H9 (cell line): ENCODE data around the gene CTNNBL1. TPM values are rescaled to one million over a fixed set of nuclear protein-coding genes. Genes with fewer than 3 reads are reported as not detected.

Experiments
- DNase-seq: peaks from one replicate; pipeline ENCODE4 v3.0.0-alpha.2; 2017
- H2AFZ ChIP-seq: one replicate; pipeline ENCODE4 v1.6.1; 2013; ENCODE audit warnings: mild to moderate bottlenecking, low read length, control low read depth, moderate library complexity
- H2AK5ac ChIP-seq: 2 replicates; pipeline ENCODE4 v1.6.1; 2013; ENCODE audit warnings: low read length, control low read depth, mixed read lengths; ENCODE audit not compliant: insufficient read length
- H2BK120ac ChIP-seq: one replicate; pipeline ENCODE4 v1.6.1; 2013; ENCODE audit warnings: low read depth, mild to moderate bottlenecking, low read length, control low read depth, inconsistent platforms; ENCODE audit not compliant: poor library complexity, severe bottlenecking
- H2BK12ac ChIP-seq: 2 replicates; pipeline ENCODE4 v1.6.1; 2013; ENCODE audit warnings: low read length, control low read depth, mixed read lengths, low read depth; ENCODE audit not compliant: insufficient read length
- H2BK15ac ChIP-seq: 2 replicates; pipeline ENCODE4 v1.6.1; 2013; ENCODE audit warnings: low read depth, low read length, control low read depth
- H2BK20ac ChIP-seq: one replicate; pipeline ENCODE4 v1.6.1; 2013; ENCODE audit warnings: low read depth, mild to moderate bottlenecking, low read length, control low read depth, inconsistent platforms; ENCODE audit not compliant: poor library complexity, severe bottlenecking
- H2BK5ac ChIP-seq: 2 replicates; pipeline ENCODE4 v1.6.1; 2013; ENCODE audit warnings: low read length, control low read depth, mixed read lengths; ENCODE audit not compliant: insufficient read length
- H3K14ac ChIP-seq: 2 replicates; pipeline ENCODE4 v1.6.1; 2013; ENCODE audit warnings: low read length, control low read depth; ENCODE audit not compliant: insufficient read depth
- H3K18ac ChIP-seq: 2 replicates; pipeline ENCODE4 v1.6.1; 2013; ENCODE audit warnings: low read depth, mild to moderate bottlenecking, mixed read lengths, low read length, control low read depth; ENCODE audit not compliant: insufficient read length
- H3K23ac ChIP-seq: 2 replicates; pipeline ENCODE4 v1.6.1; 2013; ENCODE audit warnings: low read length, control low read depth, mixed read lengths, low read depth; ENCODE audit not compliant: insufficient read length
- H3K23me2 ChIP-seq: 2 replicates; pipeline ENCODE4 v1.6.1; 2013; ENCODE audit warnings: low read depth, mild to moderate bottlenecking, mixed read lengths, low read length, control low read depth; ENCODE audit not compliant: insufficient read length, poor library complexity, severe bottlenecking
- H3K27ac ChIP-seq: 2 replicates; pipeline ENCODE4 v1.5.1; 2013; ENCODE audit warnings: low read length, control low read depth, mixed read lengths, low read depth; ENCODE audit not compliant: insufficient read length
- H3K27me3 ChIP-seq: 2 replicates; pipeline ENCODE4 v1.6.1; 2013; ENCODE audit warnings: low read length, control low read depth, inconsistent platforms; ENCODE audit not compliant: insufficient read depth
- H3K4ac ChIP-seq: 2 replicates; pipeline ENCODE4 v1.6.1; 2013; ENCODE audit warnings: low read depth, mild to moderate bottlenecking, control low read depth, inconsistent platforms, low read length, moderate library complexity
- H3K4me1 ChIP-seq: 2 replicates; pipeline ENCODE4 v1.6.1; 2013; ENCODE audit warnings: low read length, control low read depth, inconsistent platforms; ENCODE audit not compliant: insufficient read depth
- H3K4me2 ChIP-seq: 2 replicates; pipeline ENCODE4 v1.6.1; 2013; ENCODE audit warnings: low read length, control low read depth, mixed read lengths; ENCODE audit not compliant: insufficient read length, insufficient read depth
- H3K56ac ChIP-seq: 2 replicates; pipeline ENCODE4 v1.6.1; 2013; ENCODE audit warnings: low read depth, mild to moderate bottlenecking, mixed read lengths, low read length, control low read depth; ENCODE audit not compliant: insufficient read length
- H3K79me1 ChIP-seq: 2 replicates; pipeline ENCODE4 v1.6.1; 2013; ENCODE audit warnings: low read depth, mild to moderate bottlenecking, moderate library complexity, low read length, control low read depth, inconsistent platforms; ENCODE audit not compliant: insufficient read depth, poor library complexity, severe bottlenecking
- H3K79me2 ChIP-seq: 2 replicates; pipeline ENCODE4 v1.6.1; 2013; ENCODE audit warnings: low read length, control low read depth, inconsistent platforms; ENCODE audit not compliant: insufficient read depth
- H3K9ac ChIP-seq: 2 replicates; pipeline ENCODE4 v1.6.1; 2013; ENCODE audit warnings: low read length, control low read depth, mixed read lengths; ENCODE audit not compliant: insufficient read length; ENCODE audit errors: extremely low read depth
- H3K9me3 ChIP-seq: one replicate; pipeline ENCODE4 v1.6.1; 2013; ENCODE audit warnings: low read depth, low read length, inconsistent platforms; ENCODE audit not compliant: control insufficient read depth
- H3T11ph ChIP-seq: one replicate; pipeline ENCODE4 v1.6.1; 2013; ENCODE audit warnings: mild to moderate bottlenecking, low read length, control low read depth, inconsistent platforms
- H4K20me1 ChIP-seq: one replicate; pipeline ENCODE4 v1.6.1; 2013; ENCODE audit not compliant: control insufficient read depth, insufficient read length, insufficient read depth
- H4K5ac ChIP-seq: 2 replicates; pipeline ENCODE4 v1.6.1; 2013; ENCODE audit warnings: low read depth, mild to moderate bottlenecking, mixed read lengths, low read length, control low read depth; ENCODE audit not compliant: insufficient read length
- H4K8ac ChIP-seq: replicated peaks from 2 replicates; pipeline ENCODE4 v1.6.1; 2013; ENCODE audit warnings: low read length, control low read depth, mixed read lengths, low read depth; ENCODE audit not compliant: insufficient read length
- H4K91ac ChIP-seq: 2 replicates; pipeline ENCODE4 v1.6.1; 2013; ENCODE audit warnings: low read depth, mild to moderate bottlenecking, moderate library complexity, mixed read lengths, low read length, control low read depth; ENCODE audit not compliant: insufficient read length
- H3K27ac Mint-ChIP-seq, 3 experiments: 2 replicates in 2 of 3; 3 replicates in 1 of 3; pipeline ENCODE4 v1.8.0; 2020 to 2021; ENCODE audit warnings: mixed read lengths in 3 of 3, mild to moderate bottlenecking in 1 of 3, moderate library complexity in 1 of 3
- H3K27me3 Mint-ChIP-seq: 2 replicates; pipeline ENCODE4 v1.8.0; 2021; ENCODE audit warnings: low read depth, mild to moderate bottlenecking, moderate library complexity, mixed read lengths
- H3K36me3 Mint-ChIP-seq, 3 experiments: 2 replicates in 2 of 3; 3 replicates in 1 of 3; pipeline ENCODE4 v1.8.0; 2020 to 2021; ENCODE audit warnings: low read depth in 3 of 3, mixed read lengths in 3 of 3; ENCODE audit not compliant: insufficient read depth in 1 of 3
- H3K4me1 Mint-ChIP-seq, 2 experiments: 2 replicates each; pipeline ENCODE4 v1.8.0; 2020; ENCODE audit warnings: mixed read lengths in 2 of 2
- H3K4me3 Mint-ChIP-seq, 2 experiments: 2 replicates in 1 of 2; 3 replicates in 1 of 2; pipeline ENCODE4 v1.8.0; 2020 to 2021; ENCODE audit warnings: mild to moderate bottlenecking in 2 of 2, mixed read lengths in 2 of 2, moderate library complexity in 1 of 2
- H3K9me3 Mint-ChIP-seq, 2 experiments: 2 replicates in 1 of 2; 3 replicates in 1 of 2; pipeline ENCODE4 v1.8.0; 2020; ENCODE audit warnings: mild to moderate bottlenecking in 2 of 2, mixed read lengths in 2 of 2, moderate library complexity in 1 of 2
- CTCF ChIP-seq: fragments of 200-600 bp; sonication (generic); conservative IDR thresholded peaks from 3 replicates; pipeline ENCODE4 v1.8.0; 2021; ENCODE audit warnings: antibody characterized with exemption, mild to moderate bottlenecking
- WGBS: extraction: QIAGEN DNeasy Blood & Tissue Kit; methylation state at CpG from one replicate; pipeline ENCODE4 v1.1.7; 2013; ENCODE audit warnings: missing lambda C conversion rate, low lambda C conversion rate, mixed read lengths; ENCODE audit not compliant: insufficient read length; ENCODE audit errors: extremely low coverage; 5-methylcytosine and 5-hydroxymethylcytosine counted together
- total RNA-seq: library from RNA; stranded (reverse); gene quantifications from 2 replicates; pipeline ENCODE4 v1.2.1, GENCODE V29; 2021

CTNNBL1 gene
- total RNA-seq, 1 experiment from 2014 or later, result 67.2 TPM

- no peak for TF ChIP-seq CTCF
- peaks cover 6 to 9% of the 10 kb centered on the region in 2 experiments; a peak in 4 of 5 replicates for H3K9me3 Mint-ChIP-seq
Measured at GRCh38 chr20:37656945-37657344, 36.9 kb upstream of the CTNNBL1 start.

More at GRCh38 chr20:37656945-37657344, 36.9 kb upstream of the CTNNBL1 start:
- Histone ChIP-seq H3K79me1 (no peaks in the 10 kb centered on the region), H3K9ac (no peak overlapping the region), H3K27ac (no peak overlapping the region), H3K18ac (no peak overlapping the region), H2BK120ac (no peak overlapping the region), H3K56ac (no peak overlapping the region), H2BK15ac (no peak overlapping the region), H3K4ac (no peak overlapping the region), H4K8ac (no peak overlapping the region), H3K4me1 (peaks cover 6% of the 10 kb centered on the region; the same call in 1 of the 2 replicates), H3K23me2 (no peaks in the 10 kb centered on the region), H3K27me3 (no peaks in the 10 kb centered on the region), H2BK12ac (no peak overlapping the region), H3K14ac (no peak overlapping the region), H3K23ac (no peak overlapping the region), H2BK20ac (no peak overlapping the region), H4K20me1 (no peaks in the 10 kb centered on the region), H2AK5ac (no peak overlapping the region), H3K9me3 (no peaks in the 10 kb centered on the region), H3K4me2 (no peak overlapping the region), H2BK5ac (no peak overlapping the region), H2AFZ (no peak overlapping the region), H4K5ac (no peak overlapping the region), H3T11ph (no peak overlapping the region), H4K91ac (no peak overlapping the region), H3K79me2 (no peaks in the 10 kb centered on the region)
- H3K36me3 Mint-ChIP-seq, result peaks cover 0 to 7% (median 5%) of the 10 kb centered on the region in 3 experiments; a peak in 6 of 7 replicates
- H3K27ac Mint-ChIP-seq, result no peak overlapping the region
- H3K27me3 Mint-ChIP-seq, result no peaks in the 10 kb centered on the region; the same call in none of the 2 replicates
- no peak overlapping the region for H3K4me3 Mint-ChIP-seq
- peaks cover 6 to 8% of the 10 kb centered on the region in 2 experiments for H3K4me1 Mint-ChIP-seq
- DNase-seq, result no peak
- no CpG with 5 or more reads among the region's 6 CpGs for WGBS
